ENCODE measurements around the gene TIMP2. TPM values are rescaled to one million over a fixed set of nuclear protein-coding genes. Genes with fewer than 3 reads are reported as not detected.

Gene TIMP2
- total RNA-seq, 1 experiment from 2014 or later = 114 TPM

- POLR2A ChIA-PET (ENCODE audit: unreplicated experiment) = no interaction called here
- Histone ChIP-seq H3K27me3 (ENCODE audit: insufficient read depth, low read depth) (no peaks in the 10 kb centered on the region), H3K27ac (no peak overlapping the region), H3F3A (ENCODE audit: insufficient read depth, low read depth) (0 out of 2 replicates have a peak, but pooled peaks cover 5% of the 10 kb centered on the region), H3K4me3 (no peak overlapping the region), H3K9me2 (ENCODE audit: insufficient read depth) (no peaks in the 10 kb centered on the region), H4K20me1 (ENCODE audit: insufficient read depth) (no peaks in the 10 kb centered on the region), H3K9me3 (ENCODE audit: insufficient read depth, low read depth) (no peaks in the 10 kb centered on the region), H3K4me1 (replicated peaks; ENCODE audit: insufficient read depth) (peaks cover 2% of the 10 kb centered on the region; the same call in 1 of the 2 replicates), H2AFZ (no peak overlapping the region), H3K79me2 (ENCODE audit: low read depth) (no peaks in the 10 kb centered on the region), H3K36me3 (ENCODE audit: low read depth) (no peaks in the 10 kb centered on the region), H3K4me2 (no peak overlapping the region)
- TF ChIP-seq CTCF (conservative IDR thresholded peaks at IDR 0.05) (no peak), EZH2 (IDR thresholded peaks at IDR 0.05; ENCODE audit: low read depth) (no peak)
- CTCF ChIA-PET = no interaction called here
- no peak for DNase-seq
- intact Hi-C loops (cut with micrococcal nuclease; ENCODE audit: unreplicated experiment) = no loop called here
- BruUV-seq (replicated peaks) = no TSS peak
These were observed 14.5 kb downstream of the TIMP2 start for GRCh38 chr17:78910497-78911284.

GRCh38 chr17:78908426-78908825 is 16.8 kb downstream of the TIMP2 start:
- H3F3A ChIP-seq (ENCODE audit: insufficient read depth, low read depth) = 0 out of 2 replicates have a peak, but pooled peaks cover 5% of the 10 kb centered on the region
- intact Hi-C loops (cut with micrococcal nuclease; ENCODE audit: unreplicated experiment) = no loop called here
- TF ChIP-seq EZH2 (IDR thresholded peaks at IDR 0.05; ENCODE audit: low read depth) = no peak
- TF ChIP-seq CTCF (conservative IDR thresholded peaks at IDR 0.05) = no peak
- BruUV-seq (replicated peaks) = no TSS peak
- no peak overlapping the region for H3K4me2 ChIP-seq
- ChIA-PET CTCF (no interaction called here), POLR2A (ENCODE audit: unreplicated experiment) (no interaction called here)
- H3K4me3 ChIP-seq = no peak overlapping the region
- no peaks in the 10 kb centered on the region for H3K9me3 ChIP-seq (ENCODE audit: insufficient read depth, low read depth)
- H3K79me2 ChIP-seq (ENCODE audit: low read depth) = no peaks in the 10 kb centered on the region
- no peak overlapping the region for H2AFZ ChIP-seq
- H3K36me3 ChIP-seq (ENCODE audit: low read depth) = no peaks in the 10 kb centered on the region
- no peaks in the 10 kb centered on the region for H3K9me2 ChIP-seq (ENCODE audit: insufficient read depth)
- no peak overlapping the region for H3K27ac ChIP-seq
- H4K20me1 ChIP-seq (ENCODE audit: insufficient read depth) = no peaks in the 10 kb centered on the region
- H3K27me3 ChIP-seq (ENCODE audit: insufficient read depth, low read depth) = no peaks in the 10 kb centered on the region
- no peak for DNase-seq
- H3K4me1 ChIP-seq (replicated peaks; ENCODE audit: insufficient read depth) = no peaks in the 10 kb centered on the region

GRCh38 chr17:78905541-78905940 is 19.6 kb downstream of the TIMP2 start:
- intact Hi-C loops (cut with micrococcal nuclease; ENCODE audit: unreplicated experiment) = no loop called here
- H3K27ac ChIP-seq = no peak overlapping the region
- no peak for TF ChIP-seq EZH2 (IDR thresholded peaks at IDR 0.05; ENCODE audit: low read depth)
- no peak for TF ChIP-seq CTCF (conservative IDR thresholded peaks at IDR 0.05)
- H3F3A ChIP-seq (ENCODE audit: insufficient read depth, low read depth) = 0 out of 2 replicates have a peak, but pooled peaks cover 5% of the 10 kb centered on the region
- no peak overlapping the region for H2AFZ ChIP-seq
- H3K4me2 ChIP-seq = no peak overlapping the region
- no peak overlapping the region for H3K4me3 ChIP-seq
- H3K4me1 ChIP-seq (replicated peaks; ENCODE audit: insufficient read depth) = no peaks in the 10 kb centered on the region
- BruUV-seq (replicated peaks) = no TSS peak
- H3K27me3 ChIP-seq (ENCODE audit: insufficient read depth, low read depth) = no peaks in the 10 kb centered on the region
- H3K9me3 ChIP-seq (ENCODE audit: insufficient read depth, low read depth) = no peaks in the 10 kb centered on the region
- H3K79me2 ChIP-seq (ENCODE audit: low read depth) = no peaks in the 10 kb centered on the region
- DNase-seq = no peak
- no peaks in the 10 kb centered on the region for H4K20me1 ChIP-seq (ENCODE audit: insufficient read depth)
- H3K36me3 ChIP-seq (ENCODE audit: low read depth) = no peaks in the 10 kb centered on the region
- ChIA-PET CTCF (no interaction called here), POLR2A (ENCODE audit: unreplicated experiment) (no interaction called here)
- H3K9me2 ChIP-seq (ENCODE audit: insufficient read depth) = no peaks in the 10 kb centered on the region
